HL-60/S4 treated with retinoic acid at 250 ng/mL for 4 days and 3 days (cell line): ENCODE measurements around the gene GPATCH1.
"Not testable (repeated sequence)": the region's sequence is repeated elsewhere in the genome, so short reads cannot be mapped to it uniquely, and the experiment has no call there.

ENCODE experiments used
- in situ Hi-C: fragments of 300-500 bp; cut with MboI; formaldehyde crosslinking; loops from 2 replicates; pipeline ENCODE4 v1.7.0; 2022; ENCODE audit warnings: low sequenced_read_pairs

Gene GPATCH1, protein sequence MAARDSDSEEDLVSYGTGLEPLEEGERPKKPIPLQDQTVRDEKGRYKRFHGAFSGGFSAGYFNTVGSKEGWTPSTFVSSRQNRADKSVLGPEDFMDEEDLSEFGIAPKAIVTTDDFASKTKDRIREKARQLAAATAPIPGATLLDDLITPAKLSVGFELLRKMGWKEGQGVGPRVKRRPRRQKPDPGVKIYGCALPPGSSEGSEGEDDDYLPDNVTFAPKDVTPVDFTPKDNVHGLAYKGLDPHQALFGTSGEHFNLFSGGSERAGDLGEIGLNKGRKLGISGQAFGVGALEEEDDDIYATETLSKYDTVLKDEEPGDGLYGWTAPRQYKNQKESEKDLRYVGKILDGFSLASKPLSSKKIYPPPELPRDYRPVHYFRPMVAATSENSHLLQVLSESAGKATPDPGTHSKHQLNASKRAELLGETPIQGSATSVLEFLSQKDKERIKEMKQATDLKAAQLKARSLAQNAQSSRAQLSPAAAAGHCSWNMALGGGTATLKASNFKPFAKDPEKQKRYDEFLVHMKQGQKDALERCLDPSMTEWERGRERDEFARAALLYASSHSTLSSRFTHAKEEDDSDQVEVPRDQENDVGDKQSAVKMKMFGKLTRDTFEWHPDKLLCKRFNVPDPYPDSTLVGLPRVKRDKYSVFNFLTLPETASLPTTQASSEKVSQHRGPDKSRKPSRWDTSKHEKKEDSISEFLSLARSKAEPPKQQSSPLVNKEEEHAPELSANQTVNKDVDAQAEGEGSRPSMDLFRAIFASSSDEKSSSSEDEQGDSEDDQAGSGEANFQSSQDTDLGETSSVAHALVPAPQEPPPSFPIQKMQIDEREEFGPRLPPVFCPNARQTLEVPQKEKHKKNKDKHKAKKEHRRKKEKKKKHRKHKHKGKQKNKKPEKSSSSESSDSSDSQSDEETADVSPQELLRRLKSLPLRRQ

DNA sequence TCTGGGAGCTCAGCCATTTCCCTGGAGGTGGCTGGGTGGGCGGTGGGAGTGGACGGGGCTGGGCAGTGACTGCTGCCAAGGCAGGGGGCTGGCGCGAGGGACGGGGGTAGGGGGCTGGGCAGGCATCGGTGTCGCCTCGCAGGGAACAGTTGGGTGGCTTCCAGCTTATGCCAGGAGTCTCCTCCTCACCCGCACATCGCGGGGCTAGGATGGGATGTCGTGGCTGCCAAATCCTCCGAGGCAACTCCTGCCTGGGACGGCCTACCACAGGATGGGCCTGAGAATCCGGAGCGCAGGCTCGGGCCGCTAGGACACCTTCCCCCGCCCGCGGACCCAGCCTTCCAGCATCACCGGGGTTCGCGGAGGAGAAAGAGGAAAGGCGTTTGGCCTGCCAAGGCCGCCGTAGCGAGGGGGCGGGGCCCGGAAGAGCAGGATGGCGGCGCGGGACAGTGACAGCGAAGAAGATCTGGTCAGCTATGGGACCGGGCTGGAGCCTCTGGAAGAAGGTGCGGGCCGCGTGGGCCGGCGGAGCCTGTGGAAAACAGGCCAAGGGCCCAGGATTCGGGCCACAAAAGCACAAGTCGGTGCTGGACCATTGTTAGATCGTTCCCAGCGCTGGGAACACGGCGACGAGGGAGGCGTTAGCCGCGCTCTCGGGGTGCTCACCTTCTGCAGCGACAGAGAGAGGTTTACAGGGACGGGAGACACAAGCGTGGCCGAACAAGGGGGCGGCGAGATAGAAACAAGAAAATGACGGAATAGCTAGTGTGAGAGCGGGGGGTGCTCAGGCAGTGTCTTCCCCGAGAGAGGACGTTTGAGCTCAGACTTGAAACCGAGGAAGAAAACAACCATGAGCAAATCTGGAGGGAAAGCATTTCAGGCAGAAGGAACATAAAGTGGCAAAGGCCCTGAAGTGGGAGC is at the start of gene GPATCH1:
GPATCH1 (plus strand) TSS at position 421 of the 921 bp plus-strand sequence; CDS start at position 434, 13 bp downstream.
- in situ Hi-C loops: no loop called here

DNA sequence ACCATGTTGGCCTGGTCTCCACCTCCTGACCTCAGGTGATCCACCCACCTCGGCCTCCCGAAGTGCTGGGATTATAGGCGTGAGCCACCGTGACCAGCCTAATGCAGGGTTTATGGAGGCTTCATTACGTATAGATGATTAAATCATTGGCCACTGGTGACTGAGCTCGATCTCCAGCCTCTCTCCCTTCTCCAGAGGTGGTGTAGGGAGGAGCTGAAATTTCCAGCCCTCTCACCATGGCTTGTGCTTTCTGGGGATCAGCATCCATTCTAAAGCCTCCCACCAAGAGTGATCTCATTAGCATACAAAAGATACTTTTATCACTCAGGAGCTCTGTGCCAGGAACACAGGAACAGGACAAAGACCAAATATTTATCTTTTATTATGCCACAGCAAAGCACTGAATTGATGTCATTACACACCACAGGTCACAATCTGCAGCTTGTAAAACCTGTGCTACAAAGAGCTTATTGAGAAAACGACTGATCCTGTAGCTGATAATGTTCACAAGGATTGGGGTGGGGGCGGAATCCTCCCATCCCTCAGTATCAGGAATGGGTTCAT is 48.7 kb upstream of the GPATCH1 start:
- in situ Hi-C loops: no loop called here

DNA sequence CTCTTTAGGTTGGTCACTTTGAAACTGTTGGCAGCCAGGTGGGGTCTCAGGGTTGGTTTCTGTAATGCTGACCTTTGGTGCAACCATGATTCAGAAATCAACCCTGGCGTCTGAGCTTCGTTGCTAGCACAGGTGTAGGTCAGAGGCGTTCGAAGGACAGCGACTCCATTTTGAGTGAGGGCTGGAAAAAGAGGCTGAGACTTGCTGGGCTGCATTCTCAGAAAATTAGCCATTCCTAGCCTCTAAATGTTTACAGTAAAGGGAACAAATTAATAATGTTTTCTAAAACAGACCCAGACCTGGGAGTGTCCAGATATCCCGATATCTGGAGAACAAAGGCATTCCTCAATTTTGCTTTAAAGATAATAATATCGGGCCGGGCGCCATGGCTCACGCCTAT is 45.5 kb upstream of the GPATCH1 start:
- in situ Hi-C loops: no loop called here

DNA sequence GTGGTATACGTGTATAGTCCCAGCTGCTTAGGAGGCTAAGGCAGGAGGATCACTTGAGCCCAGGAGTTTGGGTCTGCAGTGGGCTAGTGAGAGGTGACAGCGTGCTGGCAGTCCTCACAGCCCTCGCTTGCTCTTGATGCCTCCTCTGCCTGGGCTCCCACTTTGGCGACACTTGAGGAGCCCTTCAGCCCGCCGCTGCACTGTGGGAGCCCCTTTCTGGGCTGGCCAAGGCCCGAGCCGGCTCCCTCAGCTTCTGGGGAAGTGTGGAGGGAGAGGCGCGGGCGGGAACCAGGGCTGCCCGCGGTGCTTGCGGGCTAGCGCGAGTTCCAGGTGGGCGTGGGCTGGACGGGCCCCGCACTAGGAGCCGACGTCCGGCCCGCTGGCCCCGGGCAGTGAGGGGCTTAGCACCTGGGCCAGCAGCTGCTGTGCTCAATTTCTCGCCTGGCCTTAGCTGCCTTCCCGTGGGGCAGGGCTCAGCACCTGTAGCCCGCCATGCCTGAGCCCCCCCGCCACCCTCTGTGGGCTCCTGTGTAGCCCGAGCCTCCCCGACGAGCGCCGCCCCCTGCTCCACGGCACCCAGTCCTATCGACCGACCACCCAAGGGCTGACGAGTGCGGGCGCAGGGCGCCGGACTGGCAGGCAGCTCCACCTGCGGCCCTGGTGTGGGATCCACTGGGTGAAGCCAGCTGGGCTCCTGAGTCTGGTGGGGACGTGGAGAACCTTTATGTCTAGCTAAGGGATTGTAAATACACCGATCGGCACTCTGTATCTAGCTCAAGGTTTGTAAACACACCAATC is 44.4 kb upstream of the GPATCH1 start:
- in situ Hi-C loops: not testable (repeated sequence)

DNA sequence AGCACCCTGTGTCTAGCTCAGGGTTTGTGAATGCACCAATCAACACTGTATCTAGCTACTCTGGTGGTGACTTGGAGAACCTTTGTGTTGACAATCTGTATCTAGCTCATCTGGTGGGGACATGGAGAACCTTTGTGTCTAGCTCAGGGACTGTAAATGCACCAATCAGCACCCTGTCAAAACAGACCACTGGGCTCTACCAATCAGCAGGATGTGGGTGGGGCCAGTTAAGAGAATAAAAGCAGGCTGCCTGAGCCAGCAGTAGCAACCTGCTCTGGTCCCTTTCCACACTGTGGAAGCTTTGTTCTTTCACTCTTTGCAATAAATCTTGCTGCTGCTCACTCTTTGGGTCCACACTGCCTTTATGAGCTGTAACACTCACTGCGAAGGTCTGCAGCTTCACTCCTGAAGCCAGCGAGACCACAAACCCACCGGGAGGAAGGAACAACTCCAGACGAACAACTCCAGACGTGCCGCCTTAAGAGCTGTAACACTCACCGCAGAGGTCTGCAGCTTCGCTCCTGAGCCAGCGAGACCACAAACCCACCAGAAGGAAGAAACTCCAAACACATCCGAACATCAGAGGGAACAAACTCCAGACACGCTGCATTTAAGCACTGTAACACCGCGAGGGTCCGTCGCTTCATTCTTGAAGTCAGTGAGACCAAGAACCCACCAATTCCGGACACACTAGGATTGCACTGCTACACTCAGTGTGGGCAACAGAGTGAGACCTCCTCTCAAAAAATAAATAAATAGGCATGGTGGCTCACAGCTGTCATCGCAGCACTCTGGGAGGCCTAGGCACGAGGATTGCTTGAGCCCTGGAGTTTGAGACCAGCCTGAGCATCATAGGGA is 43.6 kb upstream of the GPATCH1 start:
- in situ Hi-C loops: not testable (repeated sequence)

DNA sequence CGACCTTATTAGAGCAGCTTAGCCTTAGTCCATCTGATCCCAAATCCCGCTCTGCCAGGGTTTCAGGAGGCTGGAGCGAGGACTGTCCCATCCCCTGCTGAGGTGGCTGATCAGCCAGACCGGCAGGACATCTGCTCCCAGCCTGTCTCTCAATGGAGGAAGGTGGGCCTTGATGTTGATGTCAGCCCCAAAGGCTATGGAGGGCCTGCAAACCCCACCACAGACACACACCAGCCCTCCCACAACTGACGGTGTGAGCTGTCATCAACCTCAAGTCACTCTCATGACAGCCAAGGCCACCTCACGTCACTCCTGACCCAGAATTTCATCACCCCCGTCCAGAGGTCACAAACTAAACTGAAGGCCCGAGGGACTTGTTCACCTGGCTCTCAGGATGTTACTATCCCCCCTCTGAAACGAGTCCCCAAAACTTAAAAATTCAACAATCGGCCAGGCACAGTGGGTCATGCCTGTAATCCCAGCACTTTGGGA is 41.8 kb upstream of the GPATCH1 start:
- in situ Hi-C loops: no loop called here

DNA sequence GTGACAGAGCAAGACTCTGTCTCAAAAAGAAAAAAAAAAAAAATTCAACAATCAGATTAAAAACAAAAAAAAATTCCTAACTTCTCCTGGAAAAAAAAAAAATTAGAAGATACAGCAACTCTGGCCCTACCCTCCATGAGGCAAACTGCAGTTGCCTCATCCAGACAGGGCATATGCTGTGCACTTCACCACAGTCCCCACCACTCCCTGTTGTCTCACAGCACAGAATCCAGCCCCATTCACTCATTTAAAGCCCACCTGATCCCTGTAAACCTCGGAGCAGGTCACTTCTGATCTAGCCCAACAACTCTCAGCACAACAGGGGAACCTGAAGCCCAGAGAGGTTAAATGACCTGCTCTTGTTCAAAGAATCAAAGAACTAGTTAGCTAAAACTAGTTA is 41.2 kb upstream of the GPATCH1 start:
- in situ Hi-C loops: no loop called here

DNA sequence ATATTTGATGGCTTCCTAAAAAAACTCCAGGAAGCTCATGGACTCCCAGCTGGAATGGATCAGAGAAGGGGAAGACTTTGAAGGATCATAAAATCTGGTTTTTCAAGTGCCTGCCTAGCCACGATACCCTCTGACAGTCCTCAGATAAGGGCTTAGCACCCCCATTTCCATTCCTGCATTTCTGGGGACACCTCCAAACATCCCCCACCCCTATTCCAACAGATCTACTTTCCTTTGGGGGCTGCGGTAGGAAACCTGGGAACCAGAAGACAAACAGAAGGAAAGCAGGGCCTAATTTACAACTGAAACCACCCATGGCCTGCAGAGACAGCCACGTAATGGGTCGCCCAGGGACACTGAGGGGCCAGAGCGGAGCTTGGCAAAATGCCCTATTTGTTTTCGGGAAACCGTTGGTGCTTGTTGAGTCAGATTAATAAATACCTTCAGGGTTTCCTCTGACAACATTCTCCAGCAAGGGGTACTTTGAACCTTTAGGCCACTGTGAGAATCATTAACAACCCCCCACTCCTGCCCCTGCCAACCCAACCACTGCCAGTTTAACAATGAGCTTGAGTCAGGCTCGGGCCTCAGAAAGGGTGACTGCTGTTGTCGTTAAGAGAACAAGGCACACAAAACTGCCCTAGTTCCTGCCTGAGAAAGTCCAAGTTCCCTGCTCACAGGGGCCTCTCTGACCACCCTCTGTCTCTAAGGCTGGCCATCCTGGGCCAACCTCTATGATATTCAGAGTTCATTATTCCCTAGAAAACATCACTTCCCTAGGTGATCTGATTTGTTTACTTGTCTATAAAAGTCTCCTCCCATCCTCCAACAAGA is 39.8 kb upstream of the GPATCH1 start:
- in situ Hi-C loops: no loop called here

DNA sequence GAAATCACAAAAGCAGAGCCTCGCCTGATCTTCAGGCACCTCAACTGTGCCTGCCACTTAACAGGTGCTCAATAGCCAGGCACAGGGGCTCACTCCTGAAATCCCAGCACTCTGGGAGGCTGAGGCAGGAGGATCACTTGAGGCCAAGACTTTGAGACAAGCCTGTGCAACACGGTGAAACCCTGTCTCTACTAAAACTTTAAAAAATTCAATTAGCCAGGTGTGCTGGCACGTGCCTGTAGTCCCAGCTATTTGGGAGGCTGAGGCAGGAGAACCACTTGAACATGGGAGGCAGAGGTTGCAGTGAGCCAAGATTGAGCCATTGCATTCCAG is 39.2 kb upstream of the GPATCH1 start:
- in situ Hi-C loops: not testable (repeated sequence)

DNA sequence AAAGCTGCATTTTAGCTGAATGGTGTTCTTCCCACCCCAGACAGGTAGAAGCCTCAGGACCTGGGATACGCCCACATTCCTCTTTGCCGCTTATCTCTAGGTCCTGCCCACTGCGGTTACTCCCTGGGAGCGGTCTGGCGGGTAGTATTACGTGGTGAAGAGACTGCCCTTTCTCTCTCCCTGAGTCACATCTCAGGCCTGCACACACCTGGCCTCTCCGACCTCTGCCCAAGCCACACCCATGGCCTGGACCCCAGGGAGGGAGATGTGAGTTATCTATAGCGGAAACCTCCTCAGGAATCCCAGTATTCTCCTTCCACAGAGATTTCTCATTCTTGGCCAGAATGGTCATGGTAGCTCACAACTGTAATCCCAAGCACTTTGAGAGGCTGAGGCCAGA is 33.6 kb upstream of the GPATCH1 start:
- in situ Hi-C loops: no loop called here

DNA sequence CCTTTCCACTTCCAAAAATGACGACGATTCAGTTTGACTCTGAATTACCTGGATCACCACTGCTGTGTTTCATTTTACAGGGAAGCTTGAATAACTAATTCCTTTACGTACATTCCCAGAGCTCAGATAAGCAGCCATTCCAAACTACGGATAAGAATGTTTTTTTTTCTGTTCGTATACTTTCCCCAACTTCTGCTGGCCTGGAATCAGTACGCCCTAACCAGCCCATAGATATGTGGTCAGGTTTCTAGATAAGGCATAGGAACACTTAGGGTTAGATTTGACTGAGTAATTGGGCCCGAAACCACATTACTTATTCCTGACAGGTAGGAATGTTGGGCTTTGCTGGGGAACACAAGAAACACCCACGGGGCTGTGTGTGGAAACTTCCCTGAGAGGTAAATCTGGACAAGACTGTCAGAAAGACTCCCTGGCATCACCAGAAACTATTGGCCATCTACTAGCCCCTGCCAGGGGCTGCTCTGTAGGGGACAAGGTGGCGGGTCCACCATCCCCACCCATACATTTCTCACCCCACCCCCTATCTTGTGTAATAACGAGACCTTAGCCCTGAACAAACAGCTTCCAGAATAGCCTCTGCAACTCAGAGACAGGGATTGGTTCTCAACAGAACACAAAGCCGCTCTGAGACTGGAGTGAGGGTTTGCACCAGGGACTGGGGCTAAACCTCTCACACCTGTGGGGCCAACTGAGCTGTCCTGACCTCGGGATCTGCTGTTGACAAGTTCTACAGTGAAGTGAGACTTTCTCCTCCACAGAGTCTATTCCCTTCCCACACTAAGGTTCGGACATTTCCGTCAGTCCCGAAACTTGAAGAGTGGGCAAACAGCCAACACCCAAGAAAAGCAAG is 31.9 kb upstream of the GPATCH1 start:
- in situ Hi-C loops: no loop called here

DNA sequence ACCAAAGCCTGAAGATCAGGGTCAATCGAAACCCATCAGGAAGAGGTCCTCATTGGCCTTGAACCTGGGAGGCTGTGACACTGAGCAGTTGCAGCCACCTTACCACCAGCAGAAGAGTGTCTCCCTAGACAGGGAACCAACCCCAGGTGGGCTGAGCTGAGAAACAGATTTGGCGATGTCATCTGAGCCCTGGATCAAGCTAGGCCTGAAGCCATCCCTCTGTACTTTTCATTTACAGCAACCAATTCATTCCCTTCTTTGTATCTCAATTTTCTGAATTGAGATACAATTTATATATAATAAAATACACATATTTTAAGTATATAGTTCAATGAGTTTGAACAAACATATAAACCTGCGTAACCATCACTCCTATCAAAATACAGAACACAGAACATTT is 30.9 kb upstream of the GPATCH1 start:
- in situ Hi-C loops: no loop called here

DNA sequence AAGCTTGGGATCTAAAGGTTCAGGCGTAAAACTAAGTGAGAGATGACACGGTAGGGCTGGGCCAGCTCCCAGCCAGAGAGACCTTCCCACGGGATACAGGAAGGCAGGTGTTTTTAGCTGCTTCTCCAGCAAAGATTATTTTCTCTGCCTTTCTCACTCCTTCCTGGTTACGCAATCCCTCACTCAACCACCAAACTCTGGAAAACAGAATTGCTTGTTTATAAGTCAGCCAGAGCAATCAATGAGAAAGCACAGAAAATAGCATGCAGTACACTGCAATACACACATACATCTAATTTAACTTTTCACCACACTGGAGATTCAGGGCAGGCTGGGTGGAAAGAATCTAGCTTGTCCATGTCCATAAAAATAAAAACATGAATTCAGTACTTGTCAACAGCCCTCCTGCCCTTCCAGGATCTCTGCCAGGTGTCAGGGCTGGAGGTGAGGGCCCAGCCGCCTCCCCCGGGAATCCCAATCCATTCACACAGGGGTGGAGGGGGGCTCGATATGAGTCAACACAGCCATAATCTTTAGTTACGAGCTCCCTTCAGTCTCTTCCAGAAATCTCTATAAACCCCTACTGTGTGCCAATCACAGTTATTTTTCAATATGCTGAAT is 28.5 kb upstream of the GPATCH1 start:
- in situ Hi-C loops: no loop called here

DNA sequence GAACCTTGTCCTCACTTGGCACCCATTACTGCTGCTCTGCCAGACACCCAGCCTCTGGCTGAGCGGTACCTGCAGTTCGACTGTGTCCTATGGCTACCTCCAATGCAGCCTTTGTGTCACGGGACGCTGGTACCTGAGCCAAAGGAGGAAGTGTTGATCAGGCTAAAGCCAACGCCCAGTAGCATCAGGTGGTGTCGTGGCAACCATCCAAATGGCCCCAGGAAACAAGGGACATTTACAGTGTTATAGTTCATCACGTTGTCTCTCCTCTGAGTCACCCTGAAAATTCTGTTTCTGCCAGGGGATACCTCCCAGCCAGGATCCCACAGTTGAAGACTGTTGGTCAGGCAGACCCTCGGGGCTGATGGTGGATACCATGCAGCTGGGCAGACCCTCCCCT is 26.4 kb upstream of the GPATCH1 start:
- in situ Hi-C loops: no loop called here

DNA sequence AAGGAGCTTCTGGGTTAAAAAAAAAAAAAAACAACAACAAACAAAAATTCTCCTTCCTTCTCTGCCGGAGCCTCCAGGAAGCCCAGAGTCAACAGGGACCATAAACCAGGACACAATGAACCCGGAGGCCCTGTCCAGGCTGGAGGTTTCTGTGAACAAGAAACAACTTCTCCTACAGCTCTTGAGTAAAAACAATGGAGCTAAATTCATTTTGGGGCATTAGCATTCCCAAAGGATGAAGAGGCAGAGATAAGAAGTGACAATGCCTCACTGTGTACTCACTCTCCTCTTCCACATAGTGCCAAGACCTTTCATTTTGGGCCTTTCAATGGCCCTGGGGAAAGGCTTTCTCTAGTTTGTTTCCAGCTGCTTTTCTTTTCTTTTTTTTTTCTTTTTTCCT is 25.3 kb upstream of the GPATCH1 start:
- in situ Hi-C loops: no loop called here

DNA sequence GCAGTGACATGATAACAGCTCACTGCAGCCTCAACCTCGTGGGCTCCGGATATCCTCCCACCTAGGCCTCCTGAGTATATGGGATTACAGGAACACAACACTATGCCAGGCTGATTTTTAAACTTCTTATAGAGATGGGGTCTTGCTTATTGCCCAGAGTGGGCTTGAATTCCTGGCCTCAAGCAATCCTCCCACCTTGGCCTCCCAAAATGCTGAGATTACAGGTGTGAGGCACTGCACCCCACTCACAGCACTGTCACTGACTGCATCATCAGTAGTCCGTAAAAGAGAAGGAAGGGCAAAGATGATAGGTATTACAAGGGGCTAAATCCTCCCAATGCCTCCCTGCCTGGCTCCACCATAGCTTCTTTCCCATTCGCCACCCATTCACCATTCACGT is 20.4 kb upstream of the GPATCH1 start:
- in situ Hi-C loops: no loop called here
